GM18870 (cell line): ENCODE results near the gene PSMD3.
A peak's percentile ranks its signal among the peaks of the same experiment; 100 is the strongest.
"Not testable (repeated sequence)": the region's sequence is repeated elsewhere in the genome, so short reads cannot be mapped to it uniquely, and the experiment has no call there.

Experiments used
- ATAC-seq: cut with Tn5 transposase; IDR thresholded peaks from one replicate; pipeline ENCODE4 v1.9.1; 2021; ENCODE audit warnings: moderate library complexity; ENCODE audit not compliant: unreplicated experiment

PSMD3 gene

GRCh38 chr17:39980351-39981206 is at the start of gene PSMD3:
TSS of gene PSMD3 (plus strand) at chr17:39980807. CDS start at chr17:39980971, 164 bp downstream.
- peak; percentile 92 for ATAC-seq

- no peak for ATAC-seq
Measured at GRCh38 chr17:39933912-39934311, 46.7 kb upstream of the PSMD3 start.

GRCh38 chr17:39934324-39934723 is 46.3 kb upstream of the PSMD3 start:
- ATAC-seq: no peak

GRCh38 chr17:39935909-39936308 is 44.7 kb upstream of the PSMD3 start:
- ATAC-seq: no peak

- ATAC-seq: no peak
Measured at GRCh38 chr17:39937447-39937846, 43.2 kb upstream of the PSMD3 start.

GRCh38 chr17:39938140-39938869 is 42.3 kb upstream of the PSMD3 start:
- no peak for ATAC-seq

- no peak for ATAC-seq
Measured at GRCh38 chr17:39939106-39939505, 41.5 kb upstream of the PSMD3 start.

GRCh38 chr17:39939588-39940419 is 40.8 kb upstream of the PSMD3 start:
- ATAC-seq: peak; percentile 50

GRCh38 chr17:39943702-39944392 is 36.8 kb upstream of the PSMD3 start:
- ATAC-seq: no peak

GRCh38 chr17:39944393-39944711 is 36.3 kb upstream of the PSMD3 start:
- ATAC-seq: no peak

GRCh38 chr17:39946551-39947330 is 33.9 kb upstream of the PSMD3 start:
- no peak for ATAC-seq

GRCh38 chr17:39948489-39948828 is 32.1 kb upstream of the PSMD3 start:
- not testable (repeated sequence) for ATAC-seq

GRCh38 chr17:39949028-39949427 is 31.6 kb upstream of the PSMD3 start:
- ATAC-seq: no peak

- ATAC-seq: no peak
Measured at GRCh38 chr17:39950871-39951348, 29.7 kb upstream of the PSMD3 start.

GRCh38 chr17:39951924-39952679 is 28.5 kb upstream of the PSMD3 start:
- no peak for ATAC-seq

GRCh38 chr17:39952680-39953470 is 27.7 kb upstream of the PSMD3 start:
- peak; percentile 64 for ATAC-seq

GRCh38 chr17:39953471-39953888 is 27.1 kb upstream of the PSMD3 start:
- no peak for ATAC-seq

GRCh38 chr17:39954876-39955275 is 25.7 kb upstream of the PSMD3 start:
- no peak for ATAC-seq
